Measurements from ENCODE around the gene PTPA.

GRCh38 chr9:129128689-129129088 lies 17.5 kb downstream of the PTPA start:
- TF ChIP-seq, protein P1, sequence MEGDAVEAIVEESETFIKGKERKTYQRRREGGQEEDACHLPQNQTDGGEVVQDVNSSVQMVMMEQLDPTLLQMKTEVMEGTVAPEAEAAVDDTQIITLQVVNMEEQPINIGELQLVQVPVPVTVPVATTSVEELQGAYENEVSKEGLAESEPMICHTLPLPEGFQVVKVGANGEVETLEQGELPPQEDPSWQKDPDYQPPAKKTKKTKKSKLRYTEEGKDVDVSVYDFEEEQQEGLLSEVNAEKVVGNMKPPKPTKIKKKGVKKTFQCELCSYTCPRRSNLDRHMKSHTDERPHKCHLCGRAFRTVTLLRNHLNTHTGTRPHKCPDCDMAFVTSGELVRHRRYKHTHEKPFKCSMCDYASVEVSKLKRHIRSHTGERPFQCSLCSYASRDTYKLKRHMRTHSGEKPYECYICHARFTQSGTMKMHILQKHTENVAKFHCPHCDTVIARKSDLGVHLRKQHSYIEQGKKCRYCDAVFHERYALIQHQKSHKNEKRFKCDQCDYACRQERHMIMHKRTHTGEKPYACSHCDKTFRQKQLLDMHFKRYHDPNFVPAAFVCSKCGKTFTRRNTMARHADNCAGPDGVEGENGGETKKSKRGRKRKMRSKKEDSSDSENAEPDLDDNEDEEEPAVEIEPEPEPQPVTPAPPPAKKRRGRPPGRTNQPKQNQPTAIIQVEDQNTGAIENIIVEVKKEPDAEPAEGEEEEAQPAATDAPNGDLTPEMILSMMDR (IDR thresholded peaks at IDR 0.05), result no peak
- TF ChIP-seq POLR2A (IDR thresholded peaks at IDR 0.05), result no peak
